HFFc6 (cell line): ENCODE data around the gene ZAP70. TPM values are rescaled to one million over a fixed set of nuclear protein-coding genes. Genes with fewer than 3 reads are reported as not detected.

ENCODE experiments used
- DNase-seq: peaks from one replicate; pipeline ENCODE4 v3.0.0-alpha.2; 2018
- H3K27ac Mint-ChIP-seq: 2 replicates; pipeline ENCODE4 v1.8.0; 2020; ENCODE audit warnings: mild to moderate bottlenecking, mixed read lengths
- H3K27me3 Mint-ChIP-seq: 2 replicates; pipeline ENCODE4 v1.8.0; 2021; ENCODE audit warnings: mild to moderate bottlenecking, moderate library complexity, mixed read lengths; ENCODE audit not compliant: insufficient read depth
- H3K36me3 Mint-ChIP-seq: 2 replicates; pipeline ENCODE4 v1.8.0; 2021; ENCODE audit warnings: low read depth, mixed read lengths
- H3K4me1 Mint-ChIP-seq: 2 replicates; pipeline ENCODE4 v1.8.0; 2020; ENCODE audit warnings: low read depth, mixed read lengths
- H3K4me3 Mint-ChIP-seq: 2 replicates; pipeline ENCODE4 v1.8.0; 2020; ENCODE audit warnings: mild to moderate bottlenecking, moderate library complexity, mixed read lengths
- H3K9me3 Mint-ChIP-seq: 2 replicates; pipeline ENCODE4 v1.8.0; 2020; ENCODE audit warnings: mild to moderate bottlenecking, mixed read lengths
- total RNA-seq, 6 experiments: library from RNA; stranded (reverse); fragmentation: NEBNext Ultra II Directional; extraction: Animal tissue kit (Norgen Biotek cat#: 25700); gene quantifications; 2 replicates in 1 of 6; 3 replicates in 5 of 6; pipeline ENCODE4 v1.2.3, GENCODE V29; 2021
- TF ChIP-seq, protein P1 (sequence below): fragments of 200-600 bp; sonication (generic); IDR thresholded peaks from 2 replicates; pipeline ENCODE4 v1.5.0; 2021; ENCODE audit warnings: antibody characterized with exemption, mild to moderate bottlenecking

Gene ZAP70
- total RNA-seq, 6 experiments from 2014 or later, result not detected

DNA sequence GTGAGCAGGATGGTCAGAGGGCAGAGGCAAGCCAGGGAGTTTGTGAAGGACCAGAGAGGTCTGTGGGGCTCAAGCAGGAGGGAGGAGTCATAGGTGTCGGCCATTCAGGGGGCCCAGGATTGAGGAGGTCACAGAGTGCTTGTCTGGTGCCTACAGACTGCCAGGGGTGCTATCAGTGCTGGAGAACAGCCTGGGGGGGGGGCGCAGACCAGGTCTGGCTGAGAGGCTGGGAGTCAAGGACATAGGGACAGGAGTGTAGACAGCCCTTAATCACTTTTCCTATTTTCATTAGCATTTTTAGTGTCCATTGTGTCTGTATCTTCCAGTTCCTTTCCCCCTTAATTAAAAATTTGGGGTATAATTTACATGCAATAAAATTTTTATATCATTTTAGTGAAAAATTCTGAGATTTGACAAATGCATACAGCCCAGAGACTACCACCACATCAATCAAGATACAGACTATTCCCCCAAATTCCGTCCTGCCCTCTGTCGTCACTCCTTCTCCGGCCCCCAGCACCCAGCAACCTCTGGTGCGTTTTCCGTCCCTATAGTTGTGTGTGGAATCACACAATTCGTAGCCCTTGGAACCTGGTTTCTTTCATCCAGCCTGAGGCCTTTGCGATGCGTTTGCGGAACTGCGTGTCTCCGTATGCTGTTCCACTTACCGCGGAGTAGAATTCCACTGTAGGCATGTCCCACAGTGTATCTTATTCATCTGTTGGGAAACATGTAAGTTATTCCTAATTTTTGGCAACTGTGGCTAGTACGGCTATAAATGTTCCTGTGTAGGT, 6.2 kb downstream of the ZAP70 start:
- H3K27me3 Mint-ChIP-seq, result peaks cover 20% of the 10 kb centered on the region
- TF ChIP-seq, protein P1, sequence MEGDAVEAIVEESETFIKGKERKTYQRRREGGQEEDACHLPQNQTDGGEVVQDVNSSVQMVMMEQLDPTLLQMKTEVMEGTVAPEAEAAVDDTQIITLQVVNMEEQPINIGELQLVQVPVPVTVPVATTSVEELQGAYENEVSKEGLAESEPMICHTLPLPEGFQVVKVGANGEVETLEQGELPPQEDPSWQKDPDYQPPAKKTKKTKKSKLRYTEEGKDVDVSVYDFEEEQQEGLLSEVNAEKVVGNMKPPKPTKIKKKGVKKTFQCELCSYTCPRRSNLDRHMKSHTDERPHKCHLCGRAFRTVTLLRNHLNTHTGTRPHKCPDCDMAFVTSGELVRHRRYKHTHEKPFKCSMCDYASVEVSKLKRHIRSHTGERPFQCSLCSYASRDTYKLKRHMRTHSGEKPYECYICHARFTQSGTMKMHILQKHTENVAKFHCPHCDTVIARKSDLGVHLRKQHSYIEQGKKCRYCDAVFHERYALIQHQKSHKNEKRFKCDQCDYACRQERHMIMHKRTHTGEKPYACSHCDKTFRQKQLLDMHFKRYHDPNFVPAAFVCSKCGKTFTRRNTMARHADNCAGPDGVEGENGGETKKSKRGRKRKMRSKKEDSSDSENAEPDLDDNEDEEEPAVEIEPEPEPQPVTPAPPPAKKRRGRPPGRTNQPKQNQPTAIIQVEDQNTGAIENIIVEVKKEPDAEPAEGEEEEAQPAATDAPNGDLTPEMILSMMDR, result no peak
- no peak overlapping the region for H3K27ac Mint-ChIP-seq
- no peak for DNase-seq
- no peaks in the 10 kb centered on the region for H3K4me1 Mint-ChIP-seq
- H3K9me3 Mint-ChIP-seq, result no peaks in the 10 kb centered on the region
- H3K36me3 Mint-ChIP-seq, result no peaks in the 10 kb centered on the region
- H3K4me3 Mint-ChIP-seq, result no peak overlapping the region

DNA sequence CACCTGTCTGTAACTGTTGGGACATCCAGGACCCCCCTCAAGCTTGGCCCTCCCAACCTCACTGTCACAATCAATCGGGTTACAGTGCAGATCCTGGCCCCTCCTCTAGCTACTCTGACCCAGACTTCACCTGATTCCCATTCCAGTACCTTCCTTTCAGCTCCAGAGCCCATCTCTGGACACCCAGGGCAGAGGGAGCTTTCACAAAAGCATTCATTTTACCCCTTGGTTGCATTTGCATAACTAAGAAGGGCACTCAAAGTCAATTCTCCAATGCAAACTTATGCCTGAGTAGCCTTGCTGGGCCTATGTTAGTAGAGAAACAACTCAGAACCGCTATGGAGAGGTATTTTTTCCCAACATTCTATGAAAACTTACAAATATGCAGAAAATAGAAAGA, 7.4 kb downstream of the ZAP70 start:
- H3K4me3 Mint-ChIP-seq, result no peak overlapping the region
- H3K4me1 Mint-ChIP-seq, result no peaks in the 10 kb centered on the region
- no peak overlapping the region for H3K27ac Mint-ChIP-seq

DNA sequence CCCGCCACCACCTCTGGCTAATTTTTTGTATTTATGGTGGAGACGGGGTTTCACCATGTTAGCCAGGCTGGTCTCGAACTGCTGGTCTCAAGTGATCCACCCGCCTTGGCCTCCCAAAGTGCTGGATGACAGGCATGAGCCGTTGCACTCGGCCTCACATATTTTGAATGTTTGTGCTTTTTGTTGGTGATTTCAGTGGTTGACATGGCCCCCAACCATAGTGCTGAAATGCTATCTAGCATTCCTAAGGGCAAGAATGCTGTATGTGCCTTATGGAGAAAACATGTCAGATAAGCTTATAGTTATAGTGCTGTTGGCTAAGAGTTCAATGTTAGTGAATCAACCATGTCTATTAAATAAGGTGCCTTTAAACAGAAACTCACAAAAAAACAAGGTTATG, 8.9 kb downstream of the ZAP70 start:
- no peaks in the 10 kb centered on the region for H3K9me3 Mint-ChIP-seq
- no peaks in the 10 kb centered on the region for H3K4me1 Mint-ChIP-seq
- no peak for DNase-seq
- H3K4me3 Mint-ChIP-seq, result no peak overlapping the region
- H3K27me3 Mint-ChIP-seq, result peaks cover 15% of the 10 kb centered on the region
- TF ChIP-seq, protein P1, result no peak
- H3K36me3 Mint-ChIP-seq, result peaks cover 4% of the 10 kb centered on the region; the same call in 1 of the 2 replicates
- no peak overlapping the region for H3K27ac Mint-ChIP-seq

More for the DNA sequence above, 7.4 kb downstream of the ZAP70 start:
- no peak for DNase-seq
- Mint-ChIP-seq H3K9me3 (no peaks in the 10 kb centered on the region), H3K27me3 (peaks cover 18% of the 10 kb centered on the region), H3K36me3 (no peaks in the 10 kb centered on the region)
- TF ChIP-seq, protein P1, result no peak

DNA sequence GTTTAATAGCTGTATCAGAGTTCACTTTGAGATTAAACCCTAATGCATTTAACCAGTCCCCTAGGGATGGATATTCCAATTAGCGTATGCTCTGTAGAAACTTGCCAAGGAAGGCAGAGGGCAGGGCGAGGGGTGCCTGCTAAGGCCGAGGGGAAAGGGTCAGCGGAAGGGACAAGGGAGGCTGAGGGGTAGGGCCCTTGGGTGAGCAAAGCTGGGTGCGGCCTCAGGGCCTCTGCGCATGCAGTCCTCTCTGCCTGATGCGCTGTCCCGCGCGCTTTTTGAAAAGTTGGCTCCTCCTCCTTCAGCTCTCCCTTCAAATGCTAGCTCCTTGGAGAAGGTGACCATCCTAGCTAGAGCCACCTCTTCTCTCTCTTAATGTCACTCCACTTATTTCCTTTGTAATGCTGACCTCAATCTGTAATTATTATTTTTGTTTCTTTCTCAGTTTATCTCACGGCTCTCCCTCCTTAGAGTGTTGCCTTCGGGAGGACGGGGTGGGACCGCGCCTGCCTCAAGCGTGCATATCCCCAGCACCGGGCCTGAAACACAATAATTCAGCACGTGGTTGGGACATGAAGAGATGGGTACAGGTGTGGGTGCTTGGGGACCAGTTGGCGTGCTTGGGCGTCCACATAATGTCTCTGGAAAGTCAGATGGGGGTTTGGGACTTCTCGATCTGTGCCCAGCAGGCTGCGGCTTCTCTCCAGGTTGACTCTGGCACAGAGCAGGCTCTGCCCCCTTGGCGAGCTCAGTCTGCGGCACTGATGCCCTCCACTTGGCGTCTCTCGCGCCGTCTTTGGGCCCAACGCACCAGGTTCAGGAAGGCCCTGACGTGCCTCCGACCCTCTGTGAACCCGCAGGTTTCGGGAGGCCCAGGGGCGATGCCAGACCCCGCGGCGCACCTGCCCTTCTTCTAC, 10.0 kb downstream of the ZAP70 start:
- Mint-ChIP-seq H3K4me3 (no peak overlapping the region), H3K4me1 (no peaks in the 10 kb centered on the region), H3K9me3 (0 out of 2 replicates have a peak, but pooled peaks cover 4% of the 10 kb centered on the region), H3K36me3 (peaks cover 4% of the 10 kb centered on the region; the same call in 1 of the 2 replicates), H3K27ac (no peak overlapping the region), H3K27me3 (peaks cover 18% of the 10 kb centered on the region)
- DNase-seq, result no peak
- TF ChIP-seq, protein P1, result no peak

DNA sequence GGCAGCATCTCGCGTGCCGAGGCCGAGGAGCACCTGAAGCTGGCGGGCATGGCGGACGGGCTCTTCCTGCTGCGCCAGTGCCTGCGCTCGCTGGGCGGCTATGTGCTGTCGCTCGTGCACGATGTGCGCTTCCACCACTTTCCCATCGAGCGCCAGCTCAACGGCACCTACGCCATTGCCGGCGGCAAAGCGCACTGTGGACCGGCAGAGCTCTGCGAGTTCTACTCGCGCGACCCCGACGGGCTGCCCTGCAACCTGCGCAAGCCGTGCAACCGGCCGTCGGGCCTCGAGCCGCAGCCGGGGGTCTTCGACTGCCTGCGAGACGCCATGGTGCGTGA, 10.7 kb downstream of the ZAP70 start:
- H3K4me3 Mint-ChIP-seq, result no peak overlapping the region
- DNase-seq, result no peak
- H3K36me3 Mint-ChIP-seq, result peaks cover 4% of the 10 kb centered on the region; the same call in 1 of the 2 replicates
- no peak overlapping the region for H3K27ac Mint-ChIP-seq
- H3K4me1 Mint-ChIP-seq, result no peaks in the 10 kb centered on the region
- peaks cover 18% of the 10 kb centered on the region for H3K27me3 Mint-ChIP-seq
- 0 out of 2 replicates have a peak, but pooled peaks cover 4% of the 10 kb centered on the region for H3K9me3 Mint-ChIP-seq
- TF ChIP-seq, protein P1, result no peak
